OCI-LY7 (cell line): ENCODE measurements around the gene ULK1. TPM values are rescaled to one million over a fixed set of nuclear protein-coding genes. Genes with fewer than 3 reads are reported as not detected.

Experiments
- BruUV-seq: library from RNA; stranded (reverse); fragments of 400-500 nt; replicated peaks from 2 replicates; lab custom pipeline; 2021; lab: Mats Ljungman, UMichigan
- CTCF ChIA-PET: fragments of 300-600 bp; sonication (Branson Sonifier 250); formaldehyde crosslinking; loops from one replicate; lab custom pipeline; 2022; ENCODE audit warnings: antibody characterized with exemption; ENCODE audit not compliant: unreplicated experiment; lab: Charles Lee
- POLR2A ChIA-PET: fragments of 300-600 bp; sonication (Branson Sonifier 250); formaldehyde crosslinking; loops from one replicate; lab custom pipeline; 2022; ENCODE audit warnings: antibody characterized with exemption; lab: Charles Lee
- DNase-seq: peaks from one replicate; pipeline ENCODE4 v3.0.0-alpha.2; 2015; ENCODE audit warnings: low spot score
- H2AFZ ChIP-seq: fragments of 200-600 bp; sonication (generic), shearing (Covaris generic); 2 replicates; pipeline ENCODE4 v1.6.1; 2014; ENCODE audit warnings: mild to moderate bottlenecking, antibody characterized with exemption, low read length, moderate library complexity
- H3K27ac ChIP-seq: fragments of 200-600 bp; sonication (generic); 2 replicates; pipeline ENCODE4 v1.5.1; 2014; ENCODE audit warnings: mixed run types, low read depth, mild to moderate bottlenecking, moderate library complexity, low read length, inconsistent platforms; ENCODE audit not compliant: poor library complexity, severe bottlenecking
- H3K36me3 ChIP-seq: fragments of 200-600 bp; sonication (generic); 2 replicates; pipeline ENCODE4 v1.6.1; 2014; ENCODE audit warnings: mild to moderate bottlenecking, antibody characterized with exemption, low read length, moderate library complexity, mixed read lengths; ENCODE audit not compliant: insufficient read depth
- H3K4me1 ChIP-seq: fragments of 200-600 bp; sonication (generic); 2 replicates; pipeline ENCODE4 v1.5.1; 2014; ENCODE audit warnings: mild to moderate bottlenecking, low read length; ENCODE audit not compliant: insufficient read depth, poor library complexity, severe bottlenecking
- H3K4me2 ChIP-seq: fragments of 200-600 bp; sonication (generic); 2 replicates; pipeline ENCODE4 v1.6.1; 2014; ENCODE audit warnings: mild to moderate bottlenecking, low read length
- H3K4me3 ChIP-seq: fragments of 200-600 bp; sonication (generic); 2 replicates; pipeline ENCODE4 v1.5.1; 2014; ENCODE audit warnings: mild to moderate bottlenecking, low read depth, low read length; ENCODE audit not compliant: poor library complexity, severe bottlenecking
- H3K79me2 ChIP-seq: fragments of 200-600 bp; sonication (generic); 2 replicates; pipeline ENCODE4 v1.6.1; 2016; ENCODE audit warnings: low read depth, mild to moderate bottlenecking, low read length, moderate library complexity, mixed read lengths; ENCODE audit not compliant: insufficient read depth
- H3K9me2 ChIP-seq: fragments of 200-600 bp; sonication (generic); 2 replicates; pipeline ENCODE4 v1.6.1; 2016; ENCODE audit warnings: mild to moderate bottlenecking, low read length, mixed read lengths; ENCODE audit not compliant: insufficient read depth
- H3K9me3 ChIP-seq: fragments of 200-600 bp; sonication (generic); 2 replicates; pipeline ENCODE4 v1.6.1; 2014; ENCODE audit warnings: mild to moderate bottlenecking, mixed run types, low read length, mixed read lengths
- H4K20me1 ChIP-seq: fragments of 200-600 bp; sonication (generic); 2 replicates; pipeline ENCODE4 v1.6.1; 2014; ENCODE audit warnings: mild to moderate bottlenecking, antibody characterized with exemption, low read length, moderate library complexity, mixed read lengths; ENCODE audit not compliant: insufficient read depth
- CTCF ChIP-seq: fragments of 200-600 bp; sonication (generic); conservative IDR thresholded peaks from 2 replicates; pipeline ENCODE4 v1.5.1; 2014; ENCODE audit warnings: mild to moderate bottlenecking, antibody characterized with exemption, low read length, moderate library complexity, mixed read lengths
- EZH2phosphoT487 ChIP-seq: fragments of 200-600 bp; sonication (generic); IDR thresholded peaks from 2 replicates; pipeline ENCODE4 v1.6.1; 2018; ENCODE audit warnings: low read depth, borderline replicate concordance, mild to moderate bottlenecking, mixed run types, antibody characterized with exemption, low read length, moderate library complexity, mixed read lengths
- intact Hi-C: fragments of 100-400 bp; cut with micrococcal nuclease; formaldehyde crosslinking; loops from one replicate; pipeline ENCODE4 v1.10.0; 2022; ENCODE audit not compliant: unreplicated experiment
- total RNA-seq, 2 experiments: library from RNA; depleted of rRNA in 1 of 2; stranded (reverse); fragments of >200 nt in 1 of 2; shearing (Covaris generic) in 1 of 2; gene quantifications; 2 replicates each; pipeline ENCODE4 v1.2.3, GENCODE V29; 2014 to 2022

The ULK1 gene
- total RNA-seq, 2 experiments from 2014 or later = 4.3 to 15.5 TPM

- intact Hi-C loops = no loop called here
- no peak overlapping the region for H3K4me3 ChIP-seq
- no peak overlapping the region for H3K27ac ChIP-seq
- DNase-seq = no peak
- TF ChIP-seq EZH2phosphoT487 (no peak), CTCF (no peak)
- ChIA-PET POLR2A (interaction anchor here (1.0 kb wide), 1 partner anchor 14 kb away, joined by 3 read pairs; the partner anchor contains the start of gene PUS1), CTCF (no interaction called here)
- H3K9me3 ChIP-seq = no peaks in the 10 kb centered on the region
- no peak overlapping the region for H3K4me2 ChIP-seq
- H3K36me3 ChIP-seq = peaks cover 75% of the 10 kb centered on the region
- no peaks in the 10 kb centered on the region for H3K79me2 ChIP-seq
- H3K9me2 ChIP-seq = no peaks in the 10 kb centered on the region
- BruUV-seq = no TSS peak
- H3K4me1 ChIP-seq = no peaks in the 10 kb centered on the region
- no peak overlapping the region for H2AFZ ChIP-seq
- no peaks in the 10 kb centered on the region for H4K20me1 ChIP-seq
These were observed 49.0 kb downstream of the ULK1 start for GRCh38 chr12:131943389-131943788.

GRCh38 chr12:131943876-131944275 is 49.5 kb downstream of the ULK1 start:
- H3K9me2 ChIP-seq = no peaks in the 10 kb centered on the region

More at GRCh38 chr12:131943876-131944275, 49.5 kb downstream of the ULK1 start:
- peaks cover 70% of the 10 kb centered on the region for H3K36me3 ChIP-seq
- H3K27ac ChIP-seq = no peak overlapping the region
- intact Hi-C loops = no loop called here
- H2AFZ ChIP-seq = no peak overlapping the region
- H3K4me1 ChIP-seq = no peaks in the 10 kb centered on the region
- no peak for TF ChIP-seq CTCF
- no peak for TF ChIP-seq EZH2phosphoT487
- no peaks in the 10 kb centered on the region for H4K20me1 ChIP-seq
- no TSS peak for BruUV-seq
- no peak overlapping the region for H3K4me3 ChIP-seq
- no peaks in the 10 kb centered on the region for H3K9me3 ChIP-seq
- H3K79me2 ChIP-seq = no peaks in the 10 kb centered on the region
- ChIA-PET POLR2A (interaction anchor here (1.0 kb wide), 1 partner anchor 15 kb away, joined by 3 read pairs; the partner anchor contains the start of gene PUS1), CTCF (no interaction called here)
- DNase-seq = no peak
- H3K4me2 ChIP-seq = no peak overlapping the region
